ENCODE measurements around the gene TSHZ2. TPM values are rescaled to one million over a fixed set of nuclear protein-coding genes. Genes with fewer than 3 reads are reported as not detected.

Gene TSHZ2
- total RNA-seq, 3 donors from 2014 or later = 31.7 to 106 (median 59.6) TPM

- no peak for DNase-seq (ENCODE audit: low spot score in 2 of 2)
- Histone ChIP-seq H3K4me3 (no peak overlapping the region), H3K4me1 (no peaks in the 10 kb centered on the region), H3K9me3 (no peaks in the 10 kb centered on the region), H3K36me3 (no peaks in the 10 kb centered on the region), H3K27ac (no peak overlapping the region), H3K27me3 (no peaks in the 10 kb centered on the region)
- TF ChIP-seq POLR2A (IDR thresholded peaks at IDR 0.05) (no peak), POLR2AphosphoS5 (IDR thresholded peaks at IDR 0.05) (no peak), CTCF (IDR thresholded peaks at IDR 0.05) (no peak)
- intact Hi-C loops (cut with DNase I; ENCODE audit: low total_unique reads) = no loop called here
Observed at GRCh38 chr20:53133125-53133524, 161.0 kb downstream of the TSHZ2 start.

GRCh38 chr20:53133628-53134027 lies 161.5 kb downstream of the TSHZ2 start:
- TF ChIP-seq POLR2AphosphoS5 (IDR thresholded peaks at IDR 0.05) = no peak
- no peak for TF ChIP-seq CTCF (IDR thresholded peaks at IDR 0.05)
- no peak for TF ChIP-seq POLR2A (IDR thresholded peaks at IDR 0.05)
- H3K27ac ChIP-seq = no peak overlapping the region
- no peaks in the 10 kb centered on the region for H3K27me3 ChIP-seq
- intact Hi-C loops (cut with DNase I; ENCODE audit: low total_unique reads) = no loop called here
- no peak for DNase-seq (ENCODE audit: low spot score in 2 of 2)
- no peak overlapping the region for H3K4me3 ChIP-seq
- no peaks in the 10 kb centered on the region for H3K4me1 ChIP-seq
- no peaks in the 10 kb centered on the region for H3K9me3 ChIP-seq
- no peaks in the 10 kb centered on the region for H3K36me3 ChIP-seq

- Histone ChIP-seq H3K36me3 (no peaks in the 10 kb centered on the region), H3K4me1 (no peaks in the 10 kb centered on the region), H3K9me3 (no peaks in the 10 kb centered on the region), H3K27me3 (no peaks in the 10 kb centered on the region), H3K27ac (no peak overlapping the region), H3K4me3 (no peak overlapping the region)
- no peak for TF ChIP-seq POLR2AphosphoS5 (IDR thresholded peaks at IDR 0.05)
- no peak for DNase-seq (ENCODE audit: low spot score in 2 of 2)
- intact Hi-C loops (cut with DNase I; ENCODE audit: low total_unique reads) = no loop called here
Observed at GRCh38 chr20:53136473-53136872, 164.3 kb downstream of the TSHZ2 start.

- Histone ChIP-seq H3K27me3 (no peaks in the 10 kb centered on the region), H3K4me1 (no peaks in the 10 kb centered on the region), H3K4me3 (no peak overlapping the region), H3K36me3 (no peaks in the 10 kb centered on the region), H3K9me3 (no peaks in the 10 kb centered on the region), H3K27ac (no peak overlapping the region)
- no peak for DNase-seq (ENCODE audit: low spot score in 2 of 2)
- TF ChIP-seq CTCF (IDR thresholded peaks at IDR 0.05) = no peak
- TF ChIP-seq POLR2A (IDR thresholded peaks at IDR 0.05) = no peak
- no peak for TF ChIP-seq POLR2AphosphoS5 (IDR thresholded peaks at IDR 0.05)
- intact Hi-C loops (cut with DNase I; ENCODE audit: low total_unique reads) = no loop called here
Observed at GRCh38 chr20:53138454-53139262, 166.5 kb downstream of the TSHZ2 start.

DNA sequence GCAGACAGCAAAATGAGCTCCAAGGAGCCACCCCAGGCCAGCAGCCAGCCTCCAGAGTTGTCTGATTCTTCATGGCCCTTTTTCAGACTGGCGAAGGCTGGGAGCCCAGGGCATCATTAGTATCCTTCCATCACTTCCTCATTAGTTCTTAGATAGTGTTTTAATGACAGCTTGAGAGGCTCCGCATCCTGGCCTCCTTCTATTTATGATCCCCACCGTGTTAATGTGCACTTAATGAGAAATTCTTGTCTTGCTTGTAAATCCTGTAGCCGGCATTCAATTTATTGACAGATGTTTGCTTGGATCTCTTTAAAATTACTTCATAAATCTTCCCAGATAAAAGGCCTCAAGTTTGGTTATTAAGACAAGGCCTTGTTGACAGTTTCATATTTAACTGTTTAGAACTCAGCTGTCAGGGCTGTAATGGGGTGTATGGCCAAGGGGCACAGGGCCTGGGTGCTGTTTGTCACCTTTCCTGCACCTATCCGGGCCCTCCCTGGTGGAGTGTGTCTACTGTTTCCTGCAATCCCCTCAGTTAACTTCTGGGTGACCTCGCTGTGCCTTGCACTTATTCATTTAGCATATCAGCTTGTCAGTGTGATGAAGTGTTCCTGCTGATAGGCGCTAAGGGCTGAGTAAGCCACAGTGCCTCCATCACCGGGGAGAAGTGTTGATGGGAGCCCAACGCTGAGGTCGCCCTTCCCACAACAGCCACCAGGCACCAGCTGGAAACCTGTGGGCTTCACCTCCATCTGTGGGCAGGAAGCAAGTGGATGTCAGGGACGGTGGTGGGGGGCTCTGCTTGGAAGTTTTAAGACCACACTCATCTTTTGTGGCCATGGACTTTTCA lies 169.3 kb downstream of the TSHZ2 start:
- peak overlapping the region; percentile 26 to 60 for H3K27ac ChIP-seq
- H3K4me3 ChIP-seq = no peak overlapping the region
- H3K9me3 ChIP-seq = no peaks in the 10 kb centered on the region
- H3K36me3 ChIP-seq = no peaks in the 10 kb centered on the region
- no peak for DNase-seq (ENCODE audit: low spot score in 2 of 2)
- intact Hi-C loops (cut with DNase I; ENCODE audit: low total_unique reads) = no loop called here
- H3K27me3 ChIP-seq = no peaks in the 10 kb centered on the region
- TF ChIP-seq POLR2A (IDR thresholded peaks at IDR 0.05) (no peak), POLR2AphosphoS5 (IDR thresholded peaks at IDR 0.05) (no peak), CTCF (IDR thresholded peaks at IDR 0.05) (no peak)
- H3K4me1 ChIP-seq = no peaks in the 10 kb centered on the region

All from breast epithelium (tissue), 4 donors.